SK-N-SH (cell line): ENCODE data around the gene COL23A1. TPM values are rescaled to one million over a fixed set of nuclear protein-coding genes. Genes with fewer than 3 reads are reported as not detected.
A peak's percentile ranks its signal among the peaks of the same experiment; 100 is the strongest.

Experiments
- CTCF ChIA-PET: fragments of 300-600, 350-600 bp; formaldehyde crosslinking; extraction: SDS; loops from one replicate; lab custom pipeline; 2021; lab: Yijun Ruan, JAX
- POLR2A ChIA-PET: fragments of 350-600 bp; sonication (Branson Sonifier 250); formaldehyde crosslinking; extraction: SDS; loops from one replicate; lab custom pipeline; 2020; ENCODE audit warnings: antibody characterized with exemption, inconsistent platforms; lab: Yijun Ruan, JAX
- DNase-seq: peaks from one replicate; pipeline ENCODE4 v3.0.0; 2012
- H2AFZ ChIP-seq: fragments of 200-600 bp; sonication (generic); 2 replicates; pipeline ENCODE4 v1.8.1; 2016; ENCODE audit warnings: antibody characterized with exemption, mild to moderate bottlenecking, low read depth
- H3F3A ChIP-seq: fragments of 200-600 bp; sonication (generic); replicated peaks from 2 replicates; pipeline ENCODE3; 2016; ENCODE audit warnings: antibody characterized with exemption, mild to moderate bottlenecking; ENCODE audit not compliant: insufficient read depth
- H3K27ac ChIP-seq, 2 experiments: fragments of 200-500 bp in 1 of 2; fragments of 200-600 bp in 1 of 2; sonication (Bioruptor generic) in 1 of 2; sonication (generic), shearing (Covaris generic) in 1 of 2; 2 replicates each; pipeline versions ENCODE4 v1.5.1 to v1.6.1; 2014 to 2016; ENCODE audit warnings: low read depth in 2 of 2, inconsistent platforms in 1 of 2, low read length in 1 of 2, mild to moderate bottlenecking in 1 of 2, mixed read lengths in 1 of 2
- H3K27me3 ChIP-seq: fragments of 200-600 bp; sonication (generic), shearing (Covaris generic); 2 replicates; pipeline ENCODE4 v1.6.1; 2016; ENCODE audit warnings: mixed run types; ENCODE audit not compliant: insufficient read depth
- H3K36me3 ChIP-seq, 2 experiments: fragments of 200-500 bp in 1 of 2; fragments of 200-600 bp in 1 of 2; sonication (Bioruptor generic) in 1 of 2; sonication (generic) in 1 of 2; replicated peaks in 1 of 2; 2 replicates each; pipeline versions ENCODE3 to v1.5.1; 2014 to 2016; ENCODE audit warnings: low read length in 1 of 2, mild to moderate bottlenecking in 1 of 2; ENCODE audit not compliant: insufficient read depth in 2 of 2, control insufficient read depth in 1 of 2
- H3K4me1 ChIP-seq, 2 experiments: fragments of 200-500 bp in 1 of 2; fragments of 200-600 bp in 1 of 2; sonication (Bioruptor generic) in 1 of 2; sonication (generic), shearing (Covaris generic) in 1 of 2; 2 replicates each; pipeline versions ENCODE4 v1.5.1 to v1.6.1; 2014 to 2016; ENCODE audit warnings: low read depth in 1 of 2, low read length in 1 of 2, mixed run types in 1 of 2; ENCODE audit not compliant: insufficient read depth in 2 of 2, control insufficient read depth in 1 of 2
- H3K4me2 ChIP-seq: fragments of 200-600 bp; sonication (generic), shearing (Covaris generic); 2 replicates; pipeline ENCODE4 v1.6.1; 2017; ENCODE audit warnings: mixed run types
- H3K4me3 ChIP-seq, 2 experiments: fragments of 200-500 bp in 1 of 2; fragments of 200-600 bp in 1 of 2; sonication (Bioruptor generic) in 1 of 2; sonication (generic), shearing (Covaris generic) in 1 of 2; 2 replicates each; pipeline versions ENCODE4 v1.5.1 to v1.8.1; 2014 to 2016; ENCODE audit warnings: low read depth in 2 of 2, inconsistent platforms in 1 of 2, low read length in 1 of 2, mild to moderate bottlenecking in 1 of 2, mixed read lengths in 1 of 2, moderate library complexity in 1 of 2
- H3K79me2 ChIP-seq: fragments of 200-600 bp; sonication (generic); 2 replicates; pipeline ENCODE4 v1.8.1; 2017; ENCODE audit warnings: mild to moderate bottlenecking; ENCODE audit not compliant: insufficient read depth
- H3K9ac ChIP-seq: fragments of 200-600 bp; sonication (generic); 2 replicates; pipeline ENCODE4 v1.6.1; 2017; ENCODE audit warnings: mixed run types
- H3K9me2 ChIP-seq: fragments of 200-600 bp; sonication (generic); 2 replicates; pipeline ENCODE4 v1.6.1; 2017; ENCODE audit warnings: mixed run types
- H3K9me3 ChIP-seq: fragments of 200-600 bp; sonication (generic); 2 replicates; pipeline ENCODE4 v1.6.1; 2017; ENCODE audit warnings: mixed run types, mild to moderate bottlenecking, moderate library complexity
- H4K20me1 ChIP-seq: fragments of 200-600 bp; sonication (generic); 2 replicates; pipeline ENCODE4 v1.6.1; 2017; ENCODE audit warnings: mild to moderate bottlenecking, mixed run types; ENCODE audit not compliant: insufficient read depth
- CHD2 ChIP-seq: fragments of 150-350 bp; IDR thresholded peaks from 2 replicates; pipeline ENCODE4 v1.6.1; 2018; ENCODE audit warnings: low read length; ENCODE audit not compliant: partially characterized antibody
- ELF1 ChIP-seq: IDR thresholded peaks from 2 replicates; pipeline ENCODE4 v1.4.0; 2012
- FOXM1 ChIP-seq: IDR thresholded peaks from 2 replicates; pipeline ENCODE4 v1.4.0; 2012; ENCODE audit warnings: low read depth, mild to moderate bottlenecking
- JUND ChIP-seq: IDR thresholded peaks from 2 replicates; pipeline ENCODE4 v1.4.0; 2012
- MEF2A ChIP-seq: IDR thresholded peaks from 2 replicates; pipeline ENCODE4 v1.4.0; 2012; ENCODE audit warnings: low read depth, borderline replicate concordance
- NFIC ChIP-seq: IDR thresholded peaks from 2 replicates; pipeline ENCODE4 v1.4.0; 2012; ENCODE audit warnings: borderline replicate concordance
- POLR2AphosphoS5 ChIP-seq: IDR thresholded peaks from 2 replicates; pipeline ENCODE4 v1.6.1; 2012; ENCODE audit warnings: low read depth, low read length
- RFX5 ChIP-seq: IDR thresholded peaks from 2 replicates; pipeline ENCODE4 v1.6.1; 2012; ENCODE audit warnings: mild to moderate bottlenecking, improper control_type of control experiment, low read length
- SMC3 ChIP-seq: IDR thresholded peaks from 2 replicates; pipeline ENCODE4 v1.6.1; 2012; ENCODE audit warnings: low read depth, low read length, improper control_type of control experiment
- TCF12 ChIP-seq: IDR thresholded peaks from 2 replicates; pipeline ENCODE4 v1.4.0; 2012
- WGBS: methylation state at CpG from one replicate; pipeline ENCODE4 v1.1.6; 2017; ENCODE audit warnings: low lambda C conversion rate; 5-methylcytosine and 5-hydroxymethylcytosine counted together
- polyA plus RNA-seq, 3 experiments: library from polyadenylated mRNA; depleted of rRNA; stranded (reverse); fragments of >200 nt; gene quantifications; 2 replicates each; pipeline ENCODE4 v1.2.3, GENCODE V29; 2012
- TF ChIP-seq, protein P1 (sequence below): fragments of 200-600 bp; sonication (generic); IDR thresholded peaks from 2 replicates; pipeline ENCODE4 v1.6.1; 2017; ENCODE audit warnings: antibody characterized with exemption, mild to moderate bottlenecking, moderate library complexity
- TF ChIP-seq, protein P2 (sequence below): fragments of 150-350 bp; IDR thresholded peaks from 2 replicates; pipeline ENCODE4 v1.6.1; 2017; ENCODE audit warnings: antibody characterized with exemption, low read length, low read depth, borderline replicate concordance
- TF ChIP-seq, protein P3 (sequence below): fragments of 150-350 bp; IDR thresholded peaks from 2 replicates; pipeline ENCODE4 v1.6.1; 2016; ENCODE audit warnings: mild to moderate bottlenecking, low read depth, low read length

The COL23A1 gene
- polyA plus RNA-seq, 1 of the 3 experiments (the other 2 are of a cell fraction), result 0.10 TPM

DNA sequence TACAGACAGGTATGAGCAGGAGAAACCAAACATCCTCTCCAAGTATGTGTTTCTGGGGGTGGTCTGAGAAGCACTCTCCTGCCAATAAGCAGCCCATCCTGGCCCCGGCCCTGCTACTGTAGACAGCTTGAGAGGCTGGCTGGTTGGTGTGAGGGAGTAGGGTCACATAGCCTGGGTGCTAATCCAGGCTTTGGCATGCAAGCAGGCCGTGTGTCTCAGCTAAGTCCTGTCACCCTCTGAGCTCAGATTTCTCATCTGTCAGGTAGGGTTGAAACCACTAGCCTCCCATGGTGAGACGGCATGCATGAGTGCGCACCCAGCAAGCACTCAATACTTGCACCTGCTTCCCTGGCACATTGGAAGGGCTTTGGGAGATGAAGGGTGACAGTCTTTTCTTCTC is 307.8 kb downstream of the COL23A1 start:
- TF ChIP-seq MEF2A, result no peak
- no peak for TF ChIP-seq JUND
- TF ChIP-seq, protein P1, sequence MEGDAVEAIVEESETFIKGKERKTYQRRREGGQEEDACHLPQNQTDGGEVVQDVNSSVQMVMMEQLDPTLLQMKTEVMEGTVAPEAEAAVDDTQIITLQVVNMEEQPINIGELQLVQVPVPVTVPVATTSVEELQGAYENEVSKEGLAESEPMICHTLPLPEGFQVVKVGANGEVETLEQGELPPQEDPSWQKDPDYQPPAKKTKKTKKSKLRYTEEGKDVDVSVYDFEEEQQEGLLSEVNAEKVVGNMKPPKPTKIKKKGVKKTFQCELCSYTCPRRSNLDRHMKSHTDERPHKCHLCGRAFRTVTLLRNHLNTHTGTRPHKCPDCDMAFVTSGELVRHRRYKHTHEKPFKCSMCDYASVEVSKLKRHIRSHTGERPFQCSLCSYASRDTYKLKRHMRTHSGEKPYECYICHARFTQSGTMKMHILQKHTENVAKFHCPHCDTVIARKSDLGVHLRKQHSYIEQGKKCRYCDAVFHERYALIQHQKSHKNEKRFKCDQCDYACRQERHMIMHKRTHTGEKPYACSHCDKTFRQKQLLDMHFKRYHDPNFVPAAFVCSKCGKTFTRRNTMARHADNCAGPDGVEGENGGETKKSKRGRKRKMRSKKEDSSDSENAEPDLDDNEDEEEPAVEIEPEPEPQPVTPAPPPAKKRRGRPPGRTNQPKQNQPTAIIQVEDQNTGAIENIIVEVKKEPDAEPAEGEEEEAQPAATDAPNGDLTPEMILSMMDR, result no peak
- TF ChIP-seq RFX5, result no peak
- TF ChIP-seq FOXM1, result no peak
- TF ChIP-seq TCF12, result no peak
- TF ChIP-seq POLR2AphosphoS5, result no peak
- no peak for TF ChIP-seq NFIC
- TF ChIP-seq ELF1, result no peak
- no peak for TF ChIP-seq SMC3
- no peak for TF ChIP-seq CHD2
- TF ChIP-seq, all 33 proteins: peak for 0
- H3K27ac ChIP-seq, result no peak overlapping the region; a peak in 1 of 4 replicates
- no peak overlapping the region for H3K9ac ChIP-seq
- H3F3A ChIP-seq, result no peaks in the 10 kb centered on the region
- H3K4me2 ChIP-seq, result no peak overlapping the region
- no peaks in the 10 kb centered on the region for H3K79me2 ChIP-seq
- CTCF ChIA-PET, result interaction anchor here (0.9 to 13.7 kb wide), 7 partner anchors 7 to 309 kb away, joined by 3 to 265 read pairs (median 38); partner anchors contain the start of gene COL23A1
- H3K9me2 ChIP-seq, result no peaks in the 10 kb centered on the region
- H3K4me1 ChIP-seq, result peaks cover 0 to 51% of the 10 kb centered on the region in 2 experiments; a peak in 2 of 4 replicates
- H2AFZ ChIP-seq, result no peak overlapping the region
- no peaks in the 10 kb centered on the region for H3K27me3 ChIP-seq
- POLR2A ChIA-PET, result interaction anchor here (0.6 kb wide), 1 partner anchor 281 kb away, joined by 3 read pairs; no protein-coding TSS in a partner anchor
- peaks cover 5% of the 10 kb centered on the region; the same call in 1 of the 2 replicates for H3K9me3 ChIP-seq
- H3K36me3 ChIP-seq, result no peaks in the 10 kb centered on the region
- WGBS, result 45% methylated on average over 4 of the region's 4 CpGs
- no peak for DNase-seq
- no peak overlapping the region for H3K4me3 ChIP-seq
- H4K20me1 ChIP-seq, result no peaks in the 10 kb centered on the region

DNA sequence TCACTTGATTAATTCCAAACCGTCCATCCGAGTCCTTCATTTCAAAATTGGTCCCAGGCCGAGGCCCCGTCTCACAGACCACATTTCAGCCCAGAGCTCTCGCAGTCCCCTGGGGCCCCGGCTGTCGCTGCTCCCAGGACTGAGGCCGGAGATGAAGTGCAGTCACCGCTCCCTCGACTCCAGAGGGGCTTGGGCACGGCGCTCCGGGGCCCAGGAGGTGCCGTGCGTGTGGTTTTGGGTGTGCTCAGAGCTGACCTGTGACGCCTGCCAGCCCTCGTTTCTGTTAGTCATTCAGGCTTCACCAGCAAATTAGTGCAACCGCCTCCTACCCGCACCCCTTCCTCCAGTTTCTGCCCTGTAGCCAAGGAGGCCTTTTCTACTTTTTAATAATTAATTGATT is 308.9 kb downstream of the COL23A1 start:
- no peaks in the 10 kb centered on the region for H4K20me1 ChIP-seq
- no peak for DNase-seq
- TF ChIP-seq, protein P2, sequence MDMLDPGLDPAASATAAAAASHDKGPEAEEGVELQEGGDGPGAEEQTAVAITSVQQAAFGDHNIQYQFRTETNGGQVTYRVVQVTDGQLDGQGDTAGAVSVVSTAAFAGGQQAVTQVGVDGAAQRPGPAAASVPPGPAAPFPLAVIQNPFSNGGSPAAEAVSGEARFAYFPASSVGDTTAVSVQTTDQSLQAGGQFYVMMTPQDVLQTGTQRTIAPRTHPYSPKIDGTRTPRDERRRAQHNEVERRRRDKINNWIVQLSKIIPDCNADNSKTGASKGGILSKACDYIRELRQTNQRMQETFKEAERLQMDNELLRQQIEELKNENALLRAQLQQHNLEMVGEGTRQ, result no peak
- TF ChIP-seq NFIC (no peak), ELF1 (no peak)
- TF ChIP-seq, protein P3, sequence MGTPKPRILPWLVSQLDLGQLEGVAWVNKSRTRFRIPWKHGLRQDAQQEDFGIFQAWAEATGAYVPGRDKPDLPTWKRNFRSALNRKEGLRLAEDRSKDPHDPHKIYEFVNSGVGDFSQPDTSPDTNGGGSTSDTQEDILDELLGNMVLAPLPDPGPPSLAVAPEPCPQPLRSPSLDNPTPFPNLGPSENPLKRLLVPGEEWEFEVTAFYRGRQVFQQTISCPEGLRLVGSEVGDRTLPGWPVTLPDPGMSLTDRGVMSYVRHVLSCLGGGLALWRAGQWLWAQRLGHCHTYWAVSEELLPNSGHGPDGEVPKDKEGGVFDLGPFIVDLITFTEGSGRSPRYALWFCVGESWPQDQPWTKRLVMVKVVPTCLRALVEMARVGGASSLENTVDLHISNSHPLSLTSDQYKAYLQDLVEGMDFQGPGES, result no peak
- no peaks in the 10 kb centered on the region for H3K79me2 ChIP-seq
- peaks cover 5% of the 10 kb centered on the region; the same call in 1 of the 2 replicates for H3K9me3 ChIP-seq
- no peaks in the 10 kb centered on the region for H3K36me3 ChIP-seq
- no peak overlapping the region for H3K9ac ChIP-seq
- ChIA-PET CTCF (interaction anchor here (0.7 to 13.7 kb wide), 22 partner anchors 11 to 324 kb away, joined by 3 to 265 read pairs (median 10); partner anchors contain the start of gene COL23A1), POLR2A (no interaction called here)
- peaks cover 0 to 41% of the 10 kb centered on the region in 2 experiments; a peak in 2 of 4 replicates for H3K4me1 ChIP-seq
- H3K9me2 ChIP-seq, result no peaks in the 10 kb centered on the region
- H3K4me2 ChIP-seq, result no peak overlapping the region
- no peak overlapping the region for H3K4me3 ChIP-seq
- no peaks in the 10 kb centered on the region for H3K27me3 ChIP-seq
- WGBS, result 70% methylated on average over 13 of the region's 19 CpGs
- H3K27ac ChIP-seq, result peak overlapping the region in 1 of 2 experiments; percentile 25; a peak in 1 of 4 replicates
- no peaks in the 10 kb centered on the region for H3F3A ChIP-seq
- no peak overlapping the region for H2AFZ ChIP-seq
